Activated naive CD4-positive, alpha-beta T cell treated with anti-CD3 and anti-CD28 coated beads, Interleukin-2, amount 50 U/mL, for 24 hours (primary cell): Measurements from ENCODE around the gene APOC1.
"Not testable (repeated sequence)": the region's sequence is repeated elsewhere in the genome, so short reads cannot be mapped to it uniquely, and the experiment has no call there.

ENCODE experiments used
- H3K27ac Mint-ChIP-seq: one replicate; pipeline ENCODE4 v1.8.0; 2021; ENCODE audit warnings: mild to moderate bottlenecking, mixed read lengths
- H3K27me3 Mint-ChIP-seq: one replicate; pipeline ENCODE4 v1.8.0; 2021; ENCODE audit warnings: mixed read lengths
- H3K36me3 Mint-ChIP-seq: one replicate; pipeline ENCODE4 v1.8.0; 2021; ENCODE audit warnings: mixed read lengths
- H3K4me1 Mint-ChIP-seq: one replicate; pipeline ENCODE4 v1.8.0; 2021; ENCODE audit warnings: mixed read lengths
- H3K4me3 Mint-ChIP-seq: one replicate; pipeline ENCODE4 v1.8.0; 2021; ENCODE audit warnings: mild to moderate bottlenecking, mixed read lengths
- H3K9me3 Mint-ChIP-seq: one replicate; pipeline ENCODE4 v1.8.0; 2021; ENCODE audit warnings: mixed read lengths

APOC1 gene

DNA sequence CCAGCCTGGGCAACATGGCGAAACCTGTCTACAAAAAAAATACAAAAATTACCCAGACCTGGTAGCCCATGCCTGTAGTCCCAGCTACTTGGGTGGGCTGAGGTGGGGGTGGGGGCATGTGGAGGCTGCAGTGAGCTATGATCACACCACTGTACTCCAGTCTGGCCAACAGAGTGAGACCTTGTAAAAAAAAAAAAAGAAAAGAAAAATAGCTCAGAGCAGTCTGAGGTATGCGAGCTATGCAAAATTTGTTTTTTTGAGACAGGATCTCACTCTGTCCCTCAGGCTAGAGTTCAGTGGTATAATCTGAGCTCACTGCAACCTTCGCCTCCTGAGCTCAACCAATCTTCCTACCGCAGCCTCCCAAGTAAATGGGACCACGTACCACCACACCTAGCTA is 30.5 kb upstream of the APOC1 start:
- Mint-ChIP-seq H3K27ac (no peak overlapping the region), H3K36me3 (no peaks in the 10 kb centered on the region), H3K4me1 (peaks cover under 1% of the 10 kb centered on the region)

DNA sequence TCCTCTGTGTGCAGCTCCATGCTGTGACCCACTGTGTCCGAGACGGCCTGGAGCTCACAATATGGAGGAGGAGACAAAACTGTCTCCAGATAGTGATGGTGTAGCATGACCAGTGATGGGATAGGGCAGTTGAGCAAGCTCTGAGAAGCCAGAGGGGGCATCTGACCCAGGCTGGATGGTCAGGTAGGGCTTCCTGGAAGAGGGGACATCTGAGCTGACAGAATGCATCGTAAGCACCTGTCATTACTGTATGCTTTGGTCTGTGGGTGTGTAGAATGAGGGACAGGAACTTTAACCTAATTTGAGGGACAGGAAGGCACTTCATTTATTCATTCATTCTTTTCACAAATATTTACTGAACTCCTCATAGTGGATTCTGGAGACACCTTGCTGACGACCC is 29.8 kb upstream of the APOC1 start:
- Mint-ChIP-seq H3K4me3 (no peak overlapping the region), H3K4me1 (peaks cover 5% of the 10 kb centered on the region), H3K27ac (no peak overlapping the region)

More for the DNA sequence above, 30.5 kb upstream of the APOC1 start:
- Mint-ChIP-seq H3K4me3 (no peak overlapping the region), H3K9me3 (no peaks in the 10 kb centered on the region), H3K27me3 (no peaks in the 10 kb centered on the region)

DNA sequence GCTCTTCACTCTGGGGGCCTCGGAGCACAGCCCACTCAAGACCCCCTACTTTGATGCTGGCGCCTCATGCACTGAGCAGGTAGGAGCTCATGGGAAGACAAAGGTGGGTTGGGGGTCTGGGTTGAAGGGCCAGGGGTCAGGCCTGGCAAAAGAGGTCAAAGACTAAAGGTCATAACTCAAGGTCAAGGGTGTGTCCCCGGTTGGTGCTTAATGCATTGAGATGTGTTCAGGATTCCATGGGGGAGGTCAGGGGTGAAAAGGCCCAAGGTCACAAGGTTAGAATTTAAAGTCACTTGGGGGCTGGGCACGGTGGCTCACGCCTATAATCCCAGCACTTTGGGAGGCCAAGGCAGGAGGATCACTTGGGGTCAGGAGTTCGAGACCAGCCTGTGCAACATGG is 28.3 kb upstream of the APOC1 start:
- Mint-ChIP-seq H3K4me1 (peaks cover 10% of the 10 kb centered on the region), H3K9me3 (no peaks in the 10 kb centered on the region), H3K4me3 (no peak overlapping the region), H3K27ac (no peak overlapping the region), H3K36me3 (no peaks in the 10 kb centered on the region), H3K27me3 (no peaks in the 10 kb centered on the region)

More for the DNA sequence above, 29.8 kb upstream of the APOC1 start:
- H3K27me3 Mint-ChIP-seq: no peaks in the 10 kb centered on the region
- no peaks in the 10 kb centered on the region for H3K9me3 Mint-ChIP-seq
- no peaks in the 10 kb centered on the region for H3K36me3 Mint-ChIP-seq

DNA sequence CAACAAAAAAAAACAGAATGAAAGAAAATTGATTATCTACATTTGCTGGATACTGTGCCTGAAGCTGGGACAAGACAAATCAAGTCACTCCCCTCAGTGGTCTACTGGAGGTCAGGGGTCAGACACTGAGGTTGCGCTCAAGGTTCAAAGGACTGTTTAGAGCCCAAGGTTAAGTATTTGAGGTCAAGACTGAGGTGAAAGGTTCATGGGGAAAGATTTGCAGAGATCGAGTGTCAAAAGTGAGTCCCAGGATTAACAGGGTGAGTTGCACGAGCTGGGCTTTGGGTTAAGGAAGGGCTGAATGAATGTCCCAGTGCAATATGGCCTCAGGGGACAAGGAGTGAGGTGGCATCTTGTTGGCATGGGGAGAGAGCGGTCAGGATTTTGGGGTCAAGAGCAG is 26.8 kb upstream of the APOC1 start:
- H3K36me3 Mint-ChIP-seq: peaks cover 8% of the 10 kb centered on the region
- no peak overlapping the region for H3K27ac Mint-ChIP-seq
- H3K9me3 Mint-ChIP-seq: no peaks in the 10 kb centered on the region
- H3K4me3 Mint-ChIP-seq: no peak overlapping the region
- no peaks in the 10 kb centered on the region for H3K27me3 Mint-ChIP-seq
- H3K4me1 Mint-ChIP-seq: peaks cover 20% of the 10 kb centered on the region

DNA sequence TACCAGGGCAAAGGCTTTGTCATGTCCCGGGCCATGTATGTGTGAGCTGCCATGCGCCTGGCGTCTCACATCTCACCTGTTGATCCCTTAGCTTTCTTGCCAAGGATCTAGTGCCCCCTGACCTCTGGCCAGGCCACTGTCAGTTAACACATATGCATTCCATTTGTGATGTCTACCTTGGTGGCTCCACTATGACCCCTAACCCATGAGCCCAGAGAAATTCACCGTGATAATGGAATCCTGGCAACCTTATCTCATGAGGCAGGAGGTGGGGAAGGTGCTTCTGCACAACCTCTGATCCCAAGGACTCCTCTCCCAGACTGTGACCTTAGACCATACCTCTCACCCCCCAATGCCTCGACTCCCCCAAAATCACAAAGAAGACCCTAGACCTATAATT is 26.1 kb upstream of the APOC1 start:
- not testable (repeated sequence) for H3K4me3 Mint-ChIP-seq, H3K27ac Mint-ChIP-seq, H3K9me3 Mint-ChIP-seq, H3K27me3 Mint-ChIP-seq
- Mint-ChIP-seq H3K4me1 (peaks cover 27% of the 10 kb centered on the region), H3K36me3 (peaks cover 13% of the 10 kb centered on the region)

DNA sequence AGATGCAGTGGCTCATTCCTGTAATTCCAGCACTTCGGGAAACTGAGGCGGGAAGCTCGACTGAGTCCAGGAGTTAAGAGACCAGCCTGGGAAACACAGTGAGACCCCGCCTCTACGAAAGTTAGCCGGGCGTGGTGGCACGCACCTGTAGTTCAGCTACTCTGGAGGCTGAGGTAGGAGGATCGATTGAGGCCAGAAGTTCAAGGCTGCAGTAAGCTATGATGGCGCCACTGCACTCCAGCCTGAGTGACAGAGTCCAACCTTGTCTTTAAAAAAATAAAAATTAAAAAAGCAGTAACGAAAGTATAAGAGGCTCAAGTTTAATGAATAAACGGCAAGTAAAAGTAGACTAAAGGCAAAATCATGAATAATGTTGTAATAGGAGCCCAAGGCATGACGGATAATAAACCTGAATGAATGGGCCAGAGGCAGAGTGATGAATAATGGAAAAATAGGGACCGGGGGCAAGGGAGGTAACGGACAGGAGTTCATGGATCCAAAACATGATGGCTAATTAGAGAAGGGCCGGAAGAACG is 24.5 kb upstream of the APOC1 start:
- peaks cover 19% of the 10 kb centered on the region for H3K36me3 Mint-ChIP-seq
- H3K9me3 Mint-ChIP-seq: no peaks in the 10 kb centered on the region
- peaks cover 31% of the 10 kb centered on the region for H3K4me1 Mint-ChIP-seq
- H3K27ac Mint-ChIP-seq: peak overlapping the region; percentile 95
- H3K4me3 Mint-ChIP-seq: peak overlapping the region; percentile 85
- no peaks in the 10 kb centered on the region for H3K27me3 Mint-ChIP-seq

DNA sequence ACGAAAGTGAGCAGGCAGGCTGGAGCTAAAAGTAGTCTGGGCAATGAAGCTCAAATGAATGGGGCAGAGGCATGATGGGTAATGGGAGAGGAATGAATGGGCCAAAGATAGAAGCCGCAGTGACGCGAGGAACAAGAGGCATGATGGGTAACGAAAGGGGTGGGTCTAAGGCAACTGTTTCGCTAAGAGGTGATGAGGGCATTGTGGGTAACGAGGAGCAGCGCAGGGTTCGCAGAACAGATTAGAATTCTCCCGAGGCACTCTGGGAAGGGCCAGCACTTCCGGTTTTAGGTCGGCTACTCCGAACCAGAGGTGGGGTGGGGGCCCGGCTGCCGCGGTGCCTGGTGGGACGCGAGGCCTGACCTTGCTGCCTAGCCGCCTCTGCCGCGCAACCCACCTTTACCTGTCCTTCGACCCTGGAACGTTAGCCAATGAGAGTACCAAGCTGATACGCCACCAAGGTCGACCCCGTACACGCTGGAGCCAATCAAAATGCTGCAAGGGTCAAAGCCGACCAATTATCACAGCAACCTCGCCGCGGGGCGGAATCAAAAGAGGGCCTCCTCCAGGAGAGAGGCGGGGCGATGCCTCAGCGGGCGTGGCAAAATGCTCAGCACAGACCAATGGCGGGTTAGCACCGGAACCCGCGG is 23.9 kb upstream of the APOC1 start:
- Mint-ChIP-seq H3K9me3 (no peaks in the 10 kb centered on the region), H3K4me3 (peak overlapping the region; percentile 85), H3K27me3 (no peaks in the 10 kb centered on the region), H3K4me1 (peaks cover 33% of the 10 kb centered on the region), H3K27ac (peak overlapping the region; percentile 95), H3K36me3 (peaks cover 19% of the 10 kb centered on the region)

DNA sequence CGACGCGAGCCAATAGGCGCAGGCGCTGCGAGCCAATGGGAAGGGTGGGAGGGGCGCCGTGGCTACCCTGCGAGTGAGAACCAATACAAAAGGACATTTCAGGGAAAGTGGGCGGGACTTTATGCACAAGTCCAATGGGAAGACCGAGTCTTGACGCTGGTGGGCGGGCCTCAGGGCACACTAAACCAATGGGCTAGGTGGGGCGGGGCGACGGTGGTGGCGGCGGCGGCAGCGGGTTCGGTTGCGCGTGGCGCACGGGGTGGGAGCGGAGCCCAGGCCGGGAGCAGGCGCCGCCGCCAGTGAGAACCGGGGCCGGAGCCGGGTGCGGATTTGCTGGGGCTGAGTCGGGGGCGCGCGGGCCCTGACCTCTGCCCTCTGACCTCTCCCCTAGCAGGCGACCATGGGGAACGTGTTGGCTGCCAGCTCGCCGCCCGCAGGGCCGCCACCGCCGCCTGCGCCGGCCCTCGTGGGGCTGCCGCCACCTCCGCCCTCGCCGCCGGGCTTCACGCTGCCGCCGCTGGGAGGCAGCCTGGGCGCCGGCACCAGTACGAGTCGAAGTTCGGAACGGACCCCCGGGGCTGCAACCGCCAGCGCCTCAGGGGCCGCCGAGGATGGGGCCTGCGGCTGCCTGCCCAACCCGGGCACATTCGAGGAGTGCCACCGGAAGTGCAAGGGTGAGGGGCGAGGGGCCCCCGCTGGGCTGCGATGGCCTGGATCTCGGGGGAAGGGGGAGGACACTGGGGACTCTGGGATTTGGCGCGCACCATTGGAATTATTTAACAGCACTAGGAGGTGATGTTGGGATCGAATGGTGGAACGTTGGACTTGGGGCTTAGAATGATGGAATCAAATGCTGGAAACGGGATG is 23.2 kb upstream of the APOC1 start, which contains the start of gene TOMM40:
TSS of gene TOMM40 (plus strand) at position 239 of the 867 bp plus-strand sequence. CDS start at position 401, 162 bp downstream.
- peak within 1 kb of the TSS; percentile 95 for H3K27ac Mint-ChIP-seq
- H3K4me1 Mint-ChIP-seq: peaks cover 38% of the 10 kb centered on the region
- no peaks in the 10 kb centered on the region for H3K9me3 Mint-ChIP-seq
- H3K27me3 Mint-ChIP-seq: no peaks in the 10 kb centered on the region
- H3K36me3 Mint-ChIP-seq: peaks cover 22% of the 10 kb centered on the region
- H3K4me3 Mint-ChIP-seq: peak within 1 kb of the TSS; percentile 97

DNA sequence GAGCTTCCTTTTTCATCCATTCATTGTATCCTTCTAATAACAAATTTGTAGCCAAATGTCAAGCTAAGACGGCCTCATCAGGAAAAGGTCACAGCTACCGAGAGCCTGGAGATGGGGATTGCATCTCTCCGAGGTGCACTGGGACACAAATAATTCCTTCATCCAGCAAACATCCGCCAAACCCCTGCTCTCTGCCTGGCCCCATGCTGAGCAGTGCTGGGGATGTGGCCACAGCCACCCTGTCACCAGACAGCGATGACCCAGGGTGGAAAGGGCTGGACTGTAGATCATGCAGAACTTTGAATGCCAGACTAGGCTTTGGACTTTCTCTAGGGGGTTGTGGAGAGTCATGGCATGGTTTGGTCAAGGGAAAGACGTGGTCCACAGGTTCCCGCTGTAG is 21.5 kb upstream of the APOC1 start:
- H3K27ac Mint-ChIP-seq: no peak overlapping the region
- H3K4me1 Mint-ChIP-seq: peaks cover 38% of the 10 kb centered on the region
- peak overlapping the region; percentile 97 for H3K4me3 Mint-ChIP-seq
- no peaks in the 10 kb centered on the region for H3K27me3 Mint-ChIP-seq
- peaks cover 22% of the 10 kb centered on the region for H3K36me3 Mint-ChIP-seq
- no peaks in the 10 kb centered on the region for H3K9me3 Mint-ChIP-seq

DNA sequence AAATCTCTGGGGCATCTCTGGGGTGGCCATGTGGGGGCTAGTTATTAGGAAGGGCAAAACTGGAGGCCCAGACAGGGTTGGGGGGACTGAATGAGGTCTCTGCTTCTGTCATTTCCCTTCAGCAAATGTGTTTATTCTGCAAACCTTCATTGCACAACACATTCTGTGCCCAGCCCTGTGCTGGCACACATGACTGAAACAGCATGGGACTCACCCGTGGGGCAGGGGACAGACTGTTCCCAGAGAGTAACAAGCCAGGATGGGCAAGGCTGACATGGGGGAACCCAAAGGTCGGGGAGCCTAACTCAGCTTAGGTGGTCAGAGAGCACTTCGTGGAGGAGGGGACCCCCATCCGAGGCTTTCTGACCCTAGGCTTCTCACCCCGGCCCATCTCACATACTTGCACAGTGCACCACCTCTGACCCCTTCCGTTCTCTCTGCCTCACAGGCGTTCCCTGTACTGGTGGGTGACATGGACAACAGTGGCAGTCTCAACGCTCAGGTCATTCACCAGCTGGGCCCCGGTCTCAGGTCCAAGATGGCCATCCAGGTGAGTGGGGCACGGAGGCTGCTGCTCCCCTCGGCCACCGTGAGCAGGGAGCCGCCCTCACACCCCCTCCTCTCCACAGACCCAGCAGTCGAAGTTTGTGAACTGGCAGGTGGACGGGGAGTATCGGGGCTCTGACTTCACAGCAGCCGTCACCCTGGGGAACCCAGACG is 20.9 kb upstream of the APOC1 start:
- Mint-ChIP-seq H3K9me3 (no peaks in the 10 kb centered on the region), H3K4me1 (peaks cover 38% of the 10 kb centered on the region), H3K4me3 (peak overlapping the region; percentile 97), H3K27me3 (no peaks in the 10 kb centered on the region), H3K36me3 (peaks cover 22% of the 10 kb centered on the region), H3K27ac (no peak overlapping the region)

DNA sequence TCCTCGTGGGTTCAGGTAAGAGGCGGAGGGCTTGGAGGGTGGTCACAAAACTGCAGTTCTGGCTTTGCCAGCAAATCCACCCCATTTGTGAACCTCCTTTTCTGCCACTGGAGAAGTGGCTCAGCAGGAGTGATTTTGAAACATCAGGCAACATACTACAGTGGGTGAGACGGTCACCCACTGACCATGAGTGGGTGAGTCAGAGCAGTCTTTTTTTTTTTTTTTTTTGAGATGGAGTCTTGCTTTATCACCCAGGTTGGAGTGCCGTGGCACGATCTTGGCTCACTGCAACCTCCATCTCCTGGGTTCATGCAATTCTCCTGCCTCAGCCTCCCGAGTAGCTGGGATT is 20.4 kb upstream of the APOC1 start:
- Mint-ChIP-seq H3K4me3 (no peak overlapping the region), H3K27ac (no peak overlapping the region), H3K36me3 (peaks cover 22% of the 10 kb centered on the region), H3K9me3 (no peaks in the 10 kb centered on the region), H3K4me1 (peaks cover 36% of the 10 kb centered on the region), H3K27me3 (no peaks in the 10 kb centered on the region)

DNA sequence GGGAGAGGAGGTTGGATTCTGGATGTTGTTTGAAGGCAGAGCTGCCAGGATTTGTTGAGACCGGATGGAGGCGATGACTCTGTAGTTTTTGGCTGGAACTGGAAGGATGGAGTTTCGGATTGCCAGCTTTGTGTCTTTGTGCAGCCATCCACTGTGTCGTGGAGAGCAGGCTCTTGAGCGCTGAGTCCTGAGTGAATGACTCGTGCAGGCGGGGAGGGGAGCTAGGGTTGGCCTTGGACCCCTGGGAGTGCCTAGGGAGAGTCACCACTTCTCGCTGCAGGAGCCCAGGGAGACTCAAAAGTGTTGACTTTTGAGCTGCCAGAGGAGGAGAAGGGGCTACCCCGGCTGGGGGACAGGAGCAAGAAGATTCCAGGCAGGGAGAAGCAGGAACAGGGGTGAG is 19.5 kb upstream of the APOC1 start:
- H3K4me3 Mint-ChIP-seq: peak overlapping the region; percentile 11
- no peaks in the 10 kb centered on the region for H3K27me3 Mint-ChIP-seq
- peaks cover 22% of the 10 kb centered on the region for H3K36me3 Mint-ChIP-seq
- H3K9me3 Mint-ChIP-seq: no peaks in the 10 kb centered on the region
- H3K4me1 Mint-ChIP-seq: peaks cover 33% of the 10 kb centered on the region
- H3K27ac Mint-ChIP-seq: no peak overlapping the region

DNA sequence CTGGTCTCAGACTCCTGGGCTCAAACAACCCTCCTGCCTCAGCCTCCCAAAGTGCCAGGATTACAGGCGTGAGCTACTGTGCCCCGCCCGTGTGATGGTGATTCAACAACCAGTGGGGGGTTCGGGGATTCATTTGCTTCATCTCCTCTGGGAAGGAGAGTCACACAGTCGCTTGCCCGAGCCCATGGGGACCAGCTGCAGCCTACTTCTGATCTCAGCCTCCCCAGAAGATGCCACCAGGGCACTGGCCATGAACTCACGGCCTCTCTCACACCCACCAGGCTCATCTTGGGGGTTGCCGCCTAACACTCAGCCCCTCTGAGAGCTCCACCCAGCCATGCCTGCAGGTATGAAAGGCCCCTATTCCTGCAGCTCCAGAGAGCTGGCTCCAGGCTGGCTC is 16.6 kb upstream of the APOC1 start:
- Mint-ChIP-seq H3K27me3 (no peaks in the 10 kb centered on the region), H3K36me3 (peaks cover 15% of the 10 kb centered on the region), H3K4me3 (no peak overlapping the region), H3K9me3 (no peaks in the 10 kb centered on the region), H3K4me1 (peaks cover 18% of the 10 kb centered on the region), H3K27ac (no peak overlapping the region)

DNA sequence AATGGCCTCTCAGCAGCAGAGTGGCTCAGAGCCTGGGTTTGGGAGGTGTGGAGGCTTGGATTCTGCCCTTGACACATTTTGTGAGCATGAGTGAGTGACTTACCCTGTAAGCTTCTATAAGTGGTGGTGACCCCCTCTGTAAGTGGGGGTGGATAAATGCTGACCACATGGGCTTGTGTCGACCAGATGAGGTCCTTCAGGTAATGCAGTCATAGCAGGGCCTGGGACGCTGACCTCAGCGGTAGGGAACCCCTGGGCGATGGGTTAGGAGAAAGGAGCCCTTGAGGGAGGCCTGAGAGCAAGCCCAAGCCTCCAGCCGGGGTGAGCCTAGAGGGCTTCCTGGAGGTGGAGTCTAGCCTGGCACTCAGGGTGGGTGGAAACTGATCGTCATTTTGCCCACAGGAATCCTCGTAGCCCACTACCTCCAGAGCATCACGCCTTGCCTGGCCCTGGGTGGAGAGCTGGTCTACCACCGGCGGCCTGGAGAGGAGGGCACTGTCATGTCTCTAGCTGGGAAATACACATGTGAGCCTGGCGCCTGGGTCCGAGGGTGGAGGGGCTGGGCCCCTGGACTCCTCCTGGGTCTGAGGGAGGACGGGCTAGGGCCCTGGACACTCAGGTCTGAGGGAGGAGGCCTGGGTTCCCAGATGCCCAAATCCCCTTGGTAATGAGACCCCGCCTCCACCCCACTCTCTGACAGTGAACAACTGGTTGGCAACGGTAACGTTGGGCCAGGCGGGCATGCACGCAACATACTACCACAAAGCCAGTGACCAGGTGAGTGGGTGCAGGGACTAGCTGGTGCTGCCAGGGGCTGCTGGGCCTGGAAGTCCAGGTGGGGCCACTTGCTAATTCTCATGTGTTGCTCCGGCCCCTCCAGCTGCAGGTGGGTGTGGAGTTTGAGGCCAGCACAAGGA is 13.8 kb upstream of the APOC1 start:
- Mint-ChIP-seq H3K36me3 (peaks cover 6% of the 10 kb centered on the region), H3K4me3 (no peak overlapping the region), H3K9me3 (no peaks in the 10 kb centered on the region), H3K4me1 (peaks cover 12% of the 10 kb centered on the region), H3K27me3 (no peaks in the 10 kb centered on the region), H3K27ac (no peak overlapping the region)

DNA sequence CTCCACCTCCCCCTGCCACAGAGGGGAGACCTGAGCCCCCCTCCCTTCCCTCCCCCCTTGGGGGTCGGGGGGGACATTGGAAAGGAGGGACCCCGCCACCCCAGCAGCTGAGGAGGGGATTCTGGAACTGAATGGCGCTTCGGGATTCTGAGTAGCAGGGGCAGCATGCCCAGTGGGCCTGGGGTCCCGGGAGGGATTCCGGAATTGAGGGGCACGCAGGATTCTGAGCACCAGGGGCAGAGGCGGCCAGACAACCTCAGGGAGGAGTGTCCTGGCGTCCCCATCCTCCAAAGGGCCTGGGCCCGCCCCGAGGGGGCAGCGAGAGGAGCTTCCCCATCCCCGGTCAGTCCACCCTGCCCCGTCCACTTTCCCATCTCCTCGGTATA is 11.2 kb upstream of the APOC1 start:
- Mint-ChIP-seq H3K27ac (no peak overlapping the region), H3K27me3 (peaks cover 12% of the 10 kb centered on the region), H3K4me1 (peaks cover 18% of the 10 kb centered on the region), H3K36me3 (peaks cover 2% of the 10 kb centered on the region), H3K9me3 (no peaks in the 10 kb centered on the region), H3K4me3 (no peak overlapping the region)
